Astrocyte of the cerebellum (primary cell): ENCODE results near the gene SYN1.

Experiments used
- DNase-seq: peaks from one replicate; pipeline ENCODE4 v3.0.0-alpha.2; 2011; ENCODE audit warnings: low read depth
- H3K4me3 ChIP-seq: 2 replicates; pipeline ENCODE4 v1.5.1; 2011; ENCODE audit warnings: mild to moderate bottlenecking, low read depth, low read length, moderate library complexity
- in situ Hi-C: cut with HindIII; loops from 2 replicates; pipeline ENCODE4 v1.10.0; 2017; ENCODE audit warnings: low sequenced_read_pairs
- TF ChIP-seq, protein P1 (sequence below): IDR thresholded peaks from 2 replicates; pipeline ENCODE4 v1.5.1; 2012; ENCODE audit warnings: low read length, low read depth, moderate library complexity, mild to moderate bottlenecking; ENCODE audit errors: missing control alignments

The SYN1 gene

DNA sequence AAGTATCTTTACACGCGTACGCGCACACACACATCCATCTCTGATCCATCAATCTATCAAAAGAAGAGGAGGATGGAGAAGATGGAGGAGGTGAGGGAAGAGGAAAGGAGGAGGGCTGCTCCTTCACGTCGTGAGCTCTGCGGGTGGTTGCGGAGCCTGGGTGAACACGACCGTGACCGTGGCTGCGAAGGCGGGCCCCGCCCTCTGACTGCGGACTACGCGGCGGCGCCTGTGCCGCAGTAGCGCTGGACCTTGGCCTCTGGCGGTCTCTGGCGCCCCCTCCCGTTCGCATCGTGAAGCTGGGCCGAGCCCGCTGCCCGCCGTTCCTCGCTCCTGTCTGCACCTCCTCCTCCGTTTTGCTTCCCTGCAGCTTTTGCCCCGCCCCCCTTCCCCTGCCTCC lies 96.4 kb downstream of the SYN1 start:
- DNase-seq = no peak
- TF ChIP-seq, protein P1, sequence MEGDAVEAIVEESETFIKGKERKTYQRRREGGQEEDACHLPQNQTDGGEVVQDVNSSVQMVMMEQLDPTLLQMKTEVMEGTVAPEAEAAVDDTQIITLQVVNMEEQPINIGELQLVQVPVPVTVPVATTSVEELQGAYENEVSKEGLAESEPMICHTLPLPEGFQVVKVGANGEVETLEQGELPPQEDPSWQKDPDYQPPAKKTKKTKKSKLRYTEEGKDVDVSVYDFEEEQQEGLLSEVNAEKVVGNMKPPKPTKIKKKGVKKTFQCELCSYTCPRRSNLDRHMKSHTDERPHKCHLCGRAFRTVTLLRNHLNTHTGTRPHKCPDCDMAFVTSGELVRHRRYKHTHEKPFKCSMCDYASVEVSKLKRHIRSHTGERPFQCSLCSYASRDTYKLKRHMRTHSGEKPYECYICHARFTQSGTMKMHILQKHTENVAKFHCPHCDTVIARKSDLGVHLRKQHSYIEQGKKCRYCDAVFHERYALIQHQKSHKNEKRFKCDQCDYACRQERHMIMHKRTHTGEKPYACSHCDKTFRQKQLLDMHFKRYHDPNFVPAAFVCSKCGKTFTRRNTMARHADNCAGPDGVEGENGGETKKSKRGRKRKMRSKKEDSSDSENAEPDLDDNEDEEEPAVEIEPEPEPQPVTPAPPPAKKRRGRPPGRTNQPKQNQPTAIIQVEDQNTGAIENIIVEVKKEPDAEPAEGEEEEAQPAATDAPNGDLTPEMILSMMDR = peak; percentile 66
- in situ Hi-C loops = no loop called here
- H3K4me3 ChIP-seq = peak overlapping the region; percentile 48
